ENCODE results near the gene MYLK.

MYLK gene

GRCh38 chr3:123795471-123796251 lies 88.5 kb downstream of the MYLK start:
- no peak for DNase-seq

DNA sequence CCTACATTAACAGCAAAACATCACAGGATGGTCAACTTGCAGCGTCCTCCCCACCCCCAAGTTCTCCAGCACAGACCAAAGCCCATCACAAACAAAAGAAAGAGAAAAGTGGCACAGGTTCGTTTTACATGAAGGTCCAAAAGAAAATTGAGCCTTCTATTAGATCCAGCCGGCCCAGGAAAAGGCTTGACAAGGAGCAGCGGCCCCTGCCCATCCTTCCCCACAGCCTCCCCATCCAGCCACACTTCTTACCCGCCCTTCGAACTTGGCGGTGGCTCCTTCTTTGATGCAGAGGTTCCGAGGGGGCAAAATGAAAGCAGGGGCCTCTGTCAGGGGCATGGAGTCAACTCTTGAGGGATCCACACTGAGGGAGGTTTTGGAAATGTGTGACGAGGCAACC lies 90.7 kb downstream of the MYLK start:
- DNase-seq, result no peak

DNA sequence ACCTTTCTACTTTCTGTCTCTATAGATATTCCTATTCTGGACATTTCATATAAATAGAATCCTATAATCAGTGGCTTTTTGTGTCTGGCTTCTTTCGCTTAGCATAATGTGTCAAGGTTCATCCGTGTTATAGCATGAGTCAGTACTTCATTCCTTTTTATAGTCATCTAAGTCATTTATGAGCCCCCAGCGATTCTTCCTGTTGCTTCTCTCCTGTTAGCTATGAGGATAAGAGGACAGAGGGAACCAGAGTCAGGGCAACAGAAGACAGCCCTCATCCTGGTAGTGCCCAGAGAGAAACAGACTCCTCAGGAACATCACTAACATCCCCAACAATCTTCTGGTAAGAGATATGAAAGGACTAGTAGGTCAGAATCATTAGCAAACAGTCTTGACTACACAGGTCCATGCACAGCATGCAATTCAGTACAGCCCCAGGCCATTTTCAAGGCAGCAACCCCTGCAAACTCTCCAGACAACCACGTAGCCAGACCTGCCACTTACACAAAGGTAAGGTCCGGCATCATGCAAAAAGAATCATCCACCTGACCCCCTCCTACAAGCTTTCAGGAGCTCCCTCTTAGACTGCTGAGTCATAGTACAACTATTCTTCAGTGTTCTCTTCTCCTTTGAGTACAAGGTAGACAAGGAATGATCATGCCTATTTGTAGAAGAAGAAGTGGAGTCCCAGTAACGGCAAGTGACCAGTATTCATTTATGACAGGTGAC lies 91.5 kb downstream of the MYLK start:
- DNase-seq, result no peak

DNA sequence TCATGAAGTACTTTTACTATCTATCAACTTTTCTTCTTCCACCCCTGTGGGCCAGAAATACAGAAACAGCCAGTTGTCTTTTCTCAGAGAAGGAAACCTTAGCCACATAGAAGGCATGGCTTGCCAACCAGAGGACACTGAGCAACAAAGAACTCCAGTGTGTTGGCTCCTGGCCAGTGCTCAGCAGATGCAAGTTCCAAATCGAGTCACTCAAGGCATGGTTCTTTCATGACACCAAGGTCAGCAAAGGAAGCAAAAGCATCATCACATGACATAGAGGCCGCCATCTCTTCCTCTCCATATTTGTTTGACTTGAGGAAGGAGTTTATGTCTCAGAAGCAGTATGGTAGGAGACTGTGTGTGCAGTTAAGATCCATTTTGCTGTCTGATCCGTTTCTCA lies 92.2 kb downstream of the MYLK start:
- no peak for DNase-seq

GRCh38 chr3:123791417-123791816 lies 92.7 kb downstream of the MYLK start:
- DNase-seq, result no peak

DNA sequence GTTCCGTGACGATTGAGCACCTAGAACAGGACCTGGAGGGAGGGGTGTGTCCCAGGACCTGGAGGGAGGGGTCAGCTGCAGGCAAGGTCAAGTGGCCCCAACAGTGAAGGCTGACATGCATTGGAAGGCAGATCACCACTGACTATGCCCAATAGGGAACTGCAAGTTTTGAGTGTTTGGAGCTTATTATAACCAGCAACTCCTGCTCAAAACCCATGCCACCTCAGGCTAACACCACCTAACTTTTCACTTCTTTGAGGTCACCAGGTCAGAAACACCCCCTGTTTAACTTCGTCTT lies 93.1 kb downstream of the MYLK start:
- DNase-seq, result no peak

DNA sequence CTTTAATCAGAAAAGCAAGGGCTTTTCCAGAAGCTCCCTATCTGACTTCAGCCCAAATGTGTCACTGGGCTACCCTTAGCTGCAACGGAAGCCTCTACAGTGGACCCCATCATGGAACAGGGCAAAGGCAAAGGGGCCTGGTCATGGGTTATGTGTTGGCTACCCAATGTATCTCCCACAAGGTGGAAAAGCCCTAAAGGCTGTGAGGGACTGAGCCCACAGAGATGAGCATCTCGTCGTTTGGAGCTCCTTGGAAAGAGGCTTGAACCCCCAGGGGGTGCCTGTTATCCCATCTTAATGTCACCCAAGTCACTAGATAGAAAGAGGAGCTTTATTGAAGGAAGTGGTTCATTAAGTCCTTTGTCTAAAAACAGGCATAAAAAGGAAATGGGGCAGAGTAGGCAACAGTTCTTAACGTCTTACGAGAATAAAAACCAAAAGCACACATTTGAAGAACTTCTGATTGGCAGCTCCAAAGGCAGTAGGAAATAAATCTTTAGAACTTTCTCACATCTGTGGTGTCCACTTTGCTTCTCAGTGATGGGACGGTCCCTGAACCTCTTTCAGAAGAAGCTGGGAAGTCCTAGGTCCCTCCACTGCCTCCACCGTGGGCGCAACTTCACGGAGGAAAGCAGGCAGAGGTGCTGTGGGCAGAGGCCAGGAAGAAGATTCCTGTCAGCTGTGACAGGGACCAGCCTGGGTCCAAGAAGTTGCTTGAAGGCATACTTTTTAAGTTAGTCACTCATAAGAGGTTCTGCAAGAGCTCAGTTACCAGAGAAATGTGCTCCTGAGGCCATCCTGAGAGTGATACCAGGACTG lies 93.7 kb downstream of the MYLK start:
- DNase-seq, result no peak

GRCh38 chr3:123789760-123790159 lies 94.4 kb downstream of the MYLK start:
- no peak for DNase-seq

DNA sequence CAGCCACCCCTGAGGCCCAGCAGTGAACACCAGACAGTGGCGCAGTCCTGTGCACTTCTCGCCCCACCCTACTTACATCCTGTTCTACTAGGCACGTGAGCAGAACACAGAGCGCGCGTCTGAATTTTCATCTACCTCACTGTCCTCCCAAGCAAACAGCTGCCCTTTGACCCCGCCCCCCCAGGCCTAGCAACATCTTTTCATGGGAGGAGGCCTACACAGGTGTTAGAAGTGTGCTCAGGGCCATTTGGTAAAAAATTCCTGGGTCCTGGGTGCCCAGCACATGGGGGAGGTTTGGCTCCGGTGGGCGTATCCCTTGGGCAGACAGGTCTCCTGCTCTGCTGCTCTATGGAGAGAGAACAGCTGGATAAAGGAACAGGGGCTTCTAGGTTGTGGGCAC lies 95.0 kb downstream of the MYLK start:
- no peak for DNase-seq

GRCh38 chr3:123788710-123789109 lies 95.4 kb downstream of the MYLK start:
- DNase-seq, result no peak

- DNase-seq, result no peak
Observed at GRCh38 chr3:123787133-123787532, 97.0 kb downstream of the MYLK start.

- no peak for DNase-seq
Observed at GRCh38 chr3:123785602-123786001, 98.5 kb downstream of the MYLK start.

GRCh38 chr3:123783811-123784210 lies 100.3 kb downstream of the MYLK start:
- DNase-seq, result peak; percentile 15

DNA sequence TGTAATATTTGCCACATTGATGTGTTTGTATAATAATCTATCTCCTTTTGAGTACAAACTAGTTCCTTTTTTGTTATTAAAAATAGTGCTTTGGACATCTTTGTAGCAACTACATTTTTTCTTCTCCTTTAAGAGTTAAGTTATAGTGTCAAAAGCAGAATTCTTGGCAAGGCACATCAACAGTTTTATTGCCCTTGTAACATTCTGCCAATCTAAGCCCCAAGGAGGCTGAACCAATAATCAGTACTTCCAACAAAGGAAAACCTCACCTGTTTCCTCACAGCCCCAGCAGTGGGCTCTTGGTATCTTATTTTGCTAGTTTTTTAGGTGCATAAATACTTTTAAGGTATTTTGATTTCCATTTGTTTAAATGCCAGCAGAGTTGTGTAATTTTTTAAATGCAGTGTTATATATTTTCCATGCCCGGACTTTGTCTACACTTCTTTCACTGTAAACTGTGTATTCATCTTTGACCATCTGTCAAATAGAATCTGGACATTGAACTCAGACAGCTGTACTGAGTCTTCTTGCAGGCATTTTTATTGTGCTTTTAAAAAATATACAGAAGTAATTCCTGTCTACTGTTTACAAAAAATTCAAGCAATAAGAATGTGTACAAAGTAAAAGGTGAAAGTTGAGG lies 101.0 kb downstream of the MYLK start:
- no peak for DNase-seq

DNA sequence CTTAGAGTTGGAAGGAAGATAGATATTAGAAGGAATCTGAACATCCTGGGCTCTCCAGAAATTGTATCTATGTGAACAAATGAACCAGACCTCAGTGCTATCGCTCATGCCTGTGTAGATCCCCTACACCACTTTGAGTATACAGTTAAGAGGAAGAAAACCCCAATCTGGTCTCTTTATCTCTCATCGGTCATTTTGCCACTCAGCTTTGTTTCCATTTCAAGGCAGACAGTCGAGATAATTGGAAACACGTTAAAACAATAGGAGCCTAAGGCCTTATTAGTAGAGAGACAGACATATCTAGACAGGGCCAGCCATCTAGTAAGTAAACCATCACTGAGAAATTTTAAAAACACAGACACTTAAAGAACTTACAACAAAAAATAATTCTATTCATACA lies 101.6 kb downstream of the MYLK start:
- no peak for DNase-seq

DNA sequence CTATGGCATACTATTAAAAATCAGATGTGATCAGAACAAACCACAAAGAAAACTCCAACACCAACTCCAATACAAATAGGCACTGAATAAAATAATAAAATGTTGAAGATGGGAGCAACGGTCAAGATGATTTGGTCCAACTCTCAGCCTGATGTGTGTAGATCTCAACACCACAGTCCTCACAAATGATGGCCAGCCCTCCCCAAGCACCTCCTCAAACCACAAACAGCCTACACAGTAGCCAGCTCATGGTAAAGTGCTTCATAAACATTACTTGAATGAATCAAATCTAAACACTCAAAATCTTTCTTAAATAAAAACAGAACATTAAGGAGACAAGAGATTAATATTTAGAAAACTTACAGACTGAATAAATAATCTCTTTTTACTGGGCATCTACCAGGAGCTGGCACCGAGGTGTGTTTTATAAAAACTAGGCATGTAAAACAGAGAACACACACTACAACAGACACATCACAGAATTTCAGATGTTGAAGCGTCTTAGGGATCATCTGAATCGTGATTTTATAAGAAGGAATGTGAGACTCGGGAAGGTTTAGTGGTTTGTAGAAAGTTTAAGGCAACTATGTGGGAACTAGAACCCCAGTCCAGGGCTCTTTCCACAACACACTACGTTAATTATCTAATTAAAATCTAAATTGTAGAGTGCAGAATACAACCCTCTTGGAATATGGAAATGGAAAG lies 102.4 kb downstream of the MYLK start:
- no peak for DNase-seq

DNA sequence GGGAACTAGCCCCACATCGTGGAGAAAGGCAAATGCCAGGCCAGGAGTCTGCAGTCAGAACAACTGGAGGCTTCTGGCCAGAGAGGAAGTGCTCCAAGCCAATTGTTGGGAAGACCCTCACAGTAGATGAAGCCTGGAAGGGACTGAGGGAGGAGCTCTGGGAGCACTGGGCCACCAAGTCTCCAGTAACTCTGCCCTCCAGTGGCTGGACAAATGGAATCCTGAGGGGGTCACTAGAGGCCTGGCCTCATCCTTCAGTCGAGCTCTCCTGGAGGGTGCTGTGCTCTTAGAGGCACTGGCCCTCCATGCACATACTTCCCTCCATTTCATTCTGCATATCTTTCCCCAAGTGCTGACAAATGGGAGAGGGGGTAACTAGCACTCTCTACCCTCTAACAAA lies 103.0 kb downstream of the MYLK start:
- DNase-seq, result no peak

- no peak for DNase-seq
Observed at GRCh38 chr3:123780656-123781055, 103.5 kb downstream of the MYLK start.

DNA sequence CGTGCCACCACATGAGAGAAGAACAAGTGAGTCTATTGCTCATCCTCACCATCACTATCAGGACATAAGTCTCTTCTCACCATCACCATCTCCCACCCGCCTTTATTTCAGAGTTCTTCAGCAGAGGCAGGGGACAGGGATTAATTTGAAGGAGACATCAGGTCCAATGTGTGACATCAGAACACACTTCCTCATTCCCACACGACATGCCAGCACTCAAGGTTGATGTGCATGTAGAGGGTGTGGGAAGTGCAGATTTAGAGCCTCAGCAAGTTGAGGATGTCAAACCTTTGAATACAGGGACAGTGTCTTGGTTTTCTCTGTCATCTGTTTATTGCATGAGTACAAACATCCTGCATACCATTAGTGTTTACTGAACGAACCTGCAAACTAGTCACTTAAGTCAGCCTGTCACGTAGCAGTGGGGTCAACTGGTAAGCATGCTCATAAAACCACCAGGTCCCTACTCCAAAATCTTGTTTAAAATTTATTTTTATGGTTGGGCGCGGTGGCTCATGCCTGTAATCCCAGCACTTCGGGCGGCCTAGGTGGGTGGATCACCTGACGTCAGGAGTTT lies 104.4 kb downstream of the MYLK start:
- DNase-seq, result no peak

DNA sequence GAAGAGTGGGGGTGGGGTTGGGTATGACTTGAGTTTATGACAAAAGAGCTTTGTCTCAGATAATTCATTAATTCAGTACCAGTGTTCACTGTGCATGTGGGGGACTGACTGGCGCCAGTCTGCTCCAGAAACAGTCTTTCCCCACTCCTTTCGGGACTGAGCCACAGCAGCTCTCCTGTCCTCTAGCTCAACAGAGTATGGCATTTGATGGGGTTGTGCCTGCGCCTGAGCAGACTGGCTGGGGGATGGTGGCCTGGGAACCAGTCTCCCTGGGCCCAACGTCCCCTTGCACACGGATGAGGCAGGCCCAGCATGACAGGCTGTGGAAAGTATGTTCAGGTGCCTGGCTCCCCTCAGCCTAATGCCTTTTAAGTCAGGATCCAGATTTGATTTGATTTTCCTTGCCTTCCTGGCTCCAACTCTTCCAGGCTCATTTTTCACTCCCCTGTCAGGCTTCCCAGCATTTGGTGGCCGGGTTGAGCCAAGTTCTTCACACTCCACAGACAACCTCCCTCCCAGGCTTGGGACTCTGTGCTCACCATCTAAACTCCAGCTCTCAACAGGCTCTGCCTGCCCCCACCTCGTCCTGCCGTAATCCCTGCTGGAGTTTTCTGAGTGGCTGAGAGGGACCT lies 105.0 kb downstream of the MYLK start:
- DNase-seq, result no peak

- no peak for DNase-seq
Observed at GRCh38 chr3:123778525-123778924, 105.6 kb downstream of the MYLK start.
